ENCODE results near the gene CYSTM1.

Gene CYSTM1

DNA sequence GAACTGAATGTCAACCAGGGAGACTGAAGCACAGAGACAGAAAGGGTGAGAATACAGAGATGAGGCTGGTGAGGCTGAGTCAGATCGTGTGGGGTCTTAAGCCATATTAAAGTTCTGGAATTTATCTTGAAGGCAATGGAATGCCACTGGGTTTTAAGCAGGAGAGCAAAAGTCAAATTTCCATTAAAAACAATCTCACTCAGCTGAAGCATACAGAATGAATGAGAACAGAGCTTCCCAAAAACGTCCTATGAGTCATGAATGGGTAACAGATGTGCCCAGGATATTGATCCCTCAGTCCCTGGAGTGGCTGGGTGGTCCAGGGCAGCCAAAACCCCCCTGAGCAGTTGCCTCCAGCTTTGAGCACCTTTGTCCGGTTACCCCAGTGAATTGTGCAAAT, 83.0 kb downstream of the CYSTM1 start:
- DNase-seq (ENCODE audit: low spot score), result no peak

DNA sequence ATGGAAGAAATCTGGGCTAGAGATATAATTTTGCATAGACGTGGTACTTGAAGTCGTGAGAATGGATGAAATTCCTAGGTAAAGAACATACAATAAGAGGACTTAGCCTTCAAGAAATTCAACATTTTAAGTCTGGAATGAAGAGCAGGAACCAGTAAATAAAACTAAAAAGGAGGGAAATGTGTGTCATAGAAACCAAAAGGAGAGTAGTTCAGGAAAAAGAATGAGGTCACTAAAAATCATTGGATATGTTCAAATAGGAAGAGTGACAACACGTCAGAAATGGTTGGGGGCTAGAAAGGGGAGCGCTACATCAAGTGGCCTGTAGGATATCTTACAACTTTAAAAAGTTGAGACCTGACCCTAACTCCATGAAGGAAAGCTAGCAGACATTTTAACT, 83.9 kb downstream of the CYSTM1 start:
- DNase-seq (ENCODE audit: low spot score), result no peak

GRCh38 chr5:140259500-140259899, 84.5 kb downstream of the CYSTM1 start:
- no peak for DNase-seq (ENCODE audit: low spot score)

DNA sequence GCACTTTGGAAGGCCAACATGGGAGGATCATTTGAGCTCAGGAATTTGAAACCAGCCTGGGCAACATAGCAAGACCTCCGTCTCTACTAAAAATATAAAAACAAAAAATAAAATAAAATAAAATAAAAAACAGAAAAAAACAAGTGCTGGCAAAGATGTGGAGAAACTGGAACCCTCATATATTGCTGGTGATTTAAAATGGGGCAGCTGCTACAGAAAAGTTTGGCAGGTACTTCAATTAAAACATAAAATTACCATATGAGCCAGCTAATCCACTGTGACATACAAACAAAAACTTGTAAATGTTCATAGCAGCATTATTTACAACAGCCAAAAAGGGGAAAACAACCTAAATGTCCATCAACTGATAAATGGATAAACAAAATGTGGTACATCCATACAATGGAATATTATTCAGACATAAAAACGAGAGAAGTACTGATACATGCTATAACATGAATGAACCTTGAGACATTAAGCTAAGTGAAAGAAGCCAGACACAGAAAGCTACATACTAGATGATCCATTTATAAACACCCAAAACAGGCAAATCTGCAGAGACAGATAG, 85.2 kb downstream of the CYSTM1 start:
- no peak for DNase-seq (ENCODE audit: low spot score)

DNA sequence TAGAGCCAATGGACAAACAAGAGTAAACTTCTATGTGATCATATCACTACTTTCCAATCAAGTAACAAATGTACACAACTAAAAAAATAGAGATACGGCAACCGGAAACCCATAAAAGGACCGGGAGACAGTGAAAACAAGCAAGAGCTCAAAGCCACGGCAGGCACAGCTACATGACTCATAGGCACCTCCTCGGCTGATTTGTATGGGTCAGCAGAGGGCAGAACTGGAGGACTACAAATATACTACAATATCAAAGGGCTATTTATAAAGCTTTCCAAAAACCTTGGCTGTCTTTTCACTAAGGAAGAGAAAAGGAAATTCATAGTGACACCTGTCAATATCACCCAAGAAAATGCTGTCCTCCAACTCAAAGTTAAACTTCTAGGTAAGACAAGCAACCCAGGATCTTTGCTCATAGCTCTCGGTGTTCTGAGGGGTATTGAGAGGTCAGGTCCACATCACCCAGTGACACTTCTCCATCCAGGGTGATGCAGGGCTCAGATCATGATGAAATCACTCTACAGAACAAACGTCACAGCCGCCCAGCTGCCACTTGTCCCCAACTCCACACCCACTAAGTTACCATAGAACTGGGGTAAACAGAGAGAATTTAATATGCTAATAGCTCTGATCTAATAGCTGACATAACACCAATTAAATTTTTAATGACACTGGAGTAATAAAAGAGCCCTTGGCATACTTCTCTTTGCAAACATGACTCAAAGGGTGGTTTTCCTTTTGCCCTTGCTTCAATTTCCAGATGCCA, 86.6 kb downstream of the CYSTM1 start:
- DNase-seq (ENCODE audit: low spot score), result peak; percentile 14

- DNase-seq (ENCODE audit: low spot score), result no peak
Observed at GRCh38 chr5:140262221-140262620, 87.2 kb downstream of the CYSTM1 start.

GRCh38 chr5:140262839-140263238, 87.9 kb downstream of the CYSTM1 start:
- DNase-seq (ENCODE audit: low spot score), result no peak

DNA sequence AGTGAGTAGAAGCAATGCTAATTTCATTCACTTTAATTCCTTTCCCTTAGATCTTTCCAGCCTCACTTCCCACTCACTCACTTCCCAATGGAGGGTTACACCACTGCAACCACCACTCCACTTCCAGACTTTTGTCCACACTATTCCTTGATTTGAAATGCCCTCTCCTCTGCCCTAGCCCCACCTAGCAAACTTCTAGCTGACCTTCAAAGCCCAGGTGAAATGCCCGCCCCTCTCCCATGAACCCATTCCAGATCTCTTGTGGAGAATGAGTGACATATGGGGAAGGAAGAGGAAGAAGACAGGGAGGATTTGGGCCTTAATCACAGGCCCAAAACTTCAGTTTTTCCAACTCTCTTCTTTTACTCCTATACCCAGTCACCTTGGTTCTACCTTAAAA, 90.9 kb downstream of the CYSTM1 start:
- DNase-seq (ENCODE audit: low spot score), result no peak

DNA sequence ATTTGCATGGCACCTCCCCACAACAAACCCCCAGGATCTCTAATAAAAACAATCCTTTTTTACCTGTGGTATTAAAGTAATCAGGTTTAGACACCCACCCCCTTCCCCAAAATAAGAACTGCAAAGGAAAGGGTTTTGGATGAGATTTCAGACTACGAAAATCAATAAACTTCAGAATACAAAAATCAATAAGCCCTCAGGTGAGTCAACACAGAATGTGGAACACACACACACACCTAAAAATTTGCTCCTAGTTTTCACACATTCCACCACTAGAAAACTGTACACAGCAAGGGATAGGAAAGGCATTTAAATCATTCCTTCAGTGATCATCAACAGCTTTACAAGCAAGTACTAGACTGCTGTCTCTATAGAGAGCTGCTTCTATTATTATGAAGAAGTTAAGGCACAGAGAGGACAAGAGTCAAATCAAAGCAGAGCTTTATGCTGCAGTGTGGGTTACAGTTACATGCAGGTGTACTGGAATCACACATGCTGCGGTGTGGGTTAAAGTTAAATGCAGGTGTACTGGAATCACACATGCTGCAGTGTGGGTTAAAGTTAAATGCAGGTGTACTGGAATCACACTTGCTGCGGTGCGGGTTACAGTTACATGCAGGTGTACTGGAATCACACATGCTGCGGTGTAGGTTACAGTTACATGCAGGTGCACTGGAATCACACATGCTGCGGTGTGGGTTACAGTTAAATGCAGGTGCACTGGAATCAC, 91.6 kb downstream of the CYSTM1 start:
- no peak for DNase-seq (ENCODE audit: low spot score)

DNA sequence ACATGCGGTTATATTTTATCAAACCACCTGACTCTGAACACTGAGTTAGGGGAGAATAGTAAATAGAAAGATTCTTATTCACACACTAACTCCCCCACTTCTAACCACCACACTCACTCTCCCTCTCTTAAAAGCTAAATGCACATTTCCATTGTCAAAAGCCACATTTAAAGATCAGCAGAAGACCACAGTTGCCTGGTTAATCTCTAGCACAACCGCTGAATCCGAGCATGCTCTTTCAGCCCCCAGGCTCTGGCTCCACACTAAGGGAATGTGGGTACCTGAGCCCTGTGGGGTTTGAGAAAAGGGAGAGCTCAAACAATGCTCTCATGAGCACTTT, 92.2 kb downstream of the CYSTM1 start:
- no peak for DNase-seq (ENCODE audit: low spot score)

DNA sequence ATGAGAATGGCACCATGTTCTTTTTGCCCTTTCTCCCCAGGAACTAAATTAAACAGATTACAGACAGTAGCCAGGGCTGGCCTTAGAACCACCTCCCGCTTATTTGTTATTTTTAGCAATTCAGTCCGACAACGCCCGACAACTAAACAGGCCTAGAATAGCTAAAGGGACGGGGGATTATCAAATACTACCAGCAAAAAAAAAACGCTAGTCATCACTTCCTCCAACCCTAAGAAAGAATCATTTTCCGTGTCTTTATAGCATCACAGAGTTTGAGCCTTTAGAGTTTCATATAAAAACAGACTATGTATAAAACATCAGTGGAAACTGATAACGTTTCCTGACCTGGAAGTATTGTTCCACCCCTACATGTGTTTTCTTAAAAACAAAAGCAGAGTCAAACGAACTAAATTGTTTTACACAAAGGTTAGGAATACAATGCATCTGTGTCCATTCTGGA, 92.6 kb downstream of the CYSTM1 start:
- DNase-seq (ENCODE audit: low spot score), result no peak

- no peak for DNase-seq (ENCODE audit: low spot score)
Observed at GRCh38 chr5:140270008-140270407, 95.0 kb downstream of the CYSTM1 start.

DNA sequence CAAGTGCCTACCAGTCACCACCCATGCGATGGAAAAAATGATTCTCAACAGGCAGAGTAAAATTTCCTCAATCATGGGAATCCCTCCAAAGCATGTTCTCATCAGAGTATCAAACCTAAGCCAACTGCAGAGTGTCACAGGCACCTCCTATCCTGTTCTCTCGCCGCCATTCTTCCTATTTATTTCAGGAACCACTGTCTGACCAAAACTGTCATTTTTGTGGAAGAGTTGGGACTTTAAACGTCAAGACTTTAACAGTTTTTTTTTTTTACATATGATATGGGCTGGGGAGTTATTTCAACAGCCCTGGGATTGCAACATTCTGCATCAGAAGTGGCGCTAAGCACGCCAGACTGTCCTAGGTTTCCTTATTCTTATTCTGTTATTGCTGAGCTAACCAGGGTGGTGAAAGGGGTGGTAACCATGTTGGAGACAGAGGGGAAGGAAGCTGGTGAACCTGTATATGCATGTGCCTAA, 98.5 kb downstream of the CYSTM1 start:
- DNase-seq (ENCODE audit: low spot score), result no peak

- DNase-seq (ENCODE audit: low spot score), result no peak
Observed at GRCh38 chr5:140275837-140276236, 100.8 kb downstream of the CYSTM1 start.

GRCh38 chr5:140282266-140282665, 107.3 kb downstream of the CYSTM1 start:
- DNase-seq (ENCODE audit: low spot score), result no peak

DNA sequence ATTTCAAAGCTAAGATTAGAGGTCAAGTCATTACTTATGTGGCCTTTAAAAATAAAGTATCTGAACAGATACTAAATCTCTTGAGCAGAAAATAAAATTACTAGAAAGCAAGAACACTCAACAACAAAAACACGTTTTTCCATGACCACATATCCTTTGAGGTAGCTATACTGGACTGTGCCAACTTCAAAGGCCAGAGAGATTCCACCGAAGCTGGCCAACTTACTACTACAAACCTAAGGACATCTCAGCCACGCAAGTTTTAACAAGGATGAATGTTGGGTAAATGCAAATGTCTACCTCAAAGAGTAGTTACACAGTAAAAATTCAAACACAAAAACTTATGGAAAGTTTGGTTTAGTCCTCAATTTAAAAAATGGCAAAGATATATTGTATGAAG, 109.0 kb downstream of the CYSTM1 start:
- no peak for DNase-seq (ENCODE audit: low spot score)

- DNase-seq (ENCODE audit: low spot score), result no peak
Observed at GRCh38 chr5:140286424-140286823, 111.4 kb downstream of the CYSTM1 start.

- no peak for DNase-seq (ENCODE audit: low spot score)
Observed at GRCh38 chr5:140287801-140288521, 113.0 kb downstream of the CYSTM1 start.

DNA sequence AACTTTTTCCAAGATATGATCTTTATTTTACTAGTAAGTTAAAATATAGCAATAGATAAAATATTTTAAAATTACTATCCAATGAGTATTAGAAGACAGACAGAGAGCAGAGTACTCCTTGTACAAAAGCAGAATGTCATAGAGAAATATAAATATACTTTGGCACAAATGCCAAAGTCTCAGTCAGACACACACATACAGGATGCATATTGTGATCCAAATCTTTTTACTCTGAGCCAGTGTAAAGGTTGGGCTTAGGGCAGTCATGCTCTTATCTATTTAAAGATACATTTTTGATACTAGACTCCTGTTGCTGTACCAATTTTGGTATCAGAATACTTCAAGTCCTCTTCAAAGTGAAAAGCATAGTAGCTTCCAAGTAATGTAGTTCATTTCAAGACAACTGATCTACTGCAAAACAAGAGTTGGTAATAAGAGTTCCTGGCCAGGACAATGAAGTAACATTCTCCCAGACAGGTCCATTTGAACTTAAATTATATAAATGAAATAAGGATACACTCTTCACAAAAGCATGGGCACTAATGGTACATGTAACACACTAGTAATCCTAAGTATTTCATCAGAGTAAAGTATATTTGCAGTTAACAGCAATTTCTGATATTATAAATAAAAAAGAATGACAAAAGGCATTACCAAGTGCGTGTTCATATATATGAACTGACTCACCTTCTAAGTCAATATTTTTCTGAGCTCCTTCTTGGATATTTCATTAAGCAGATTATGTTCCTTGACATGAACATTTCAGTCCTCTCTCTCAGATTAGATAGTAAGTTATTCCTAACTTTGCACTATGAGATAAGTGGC, 117.4 kb downstream of the CYSTM1 start:
- DNase-seq (ENCODE audit: low spot score), result no peak
